HG03025 (cell line): ENCODE data around the gene TJP1.
"Not testable (repeated sequence)": the region's sequence is repeated elsewhere in the genome, so short reads cannot be mapped to it uniquely, and the experiment has no call there.

Experiments
- ATAC-seq: cut with Tn5 transposase; IDR thresholded peaks from one replicate; pipeline ENCODE4 v1.9.1; 2021; ENCODE audit warnings: mild to moderate bottlenecking, moderate library complexity; ENCODE audit not compliant: unreplicated experiment, low FRiP score

The TJP1 gene

GRCh38 chr15:29686445-29687203, 135.6 kb downstream of the TJP1 start:
- no peak for ATAC-seq

GRCh38 chr15:29686079-29686425, 136.2 kb downstream of the TJP1 start:
- ATAC-seq = no peak

DNA sequence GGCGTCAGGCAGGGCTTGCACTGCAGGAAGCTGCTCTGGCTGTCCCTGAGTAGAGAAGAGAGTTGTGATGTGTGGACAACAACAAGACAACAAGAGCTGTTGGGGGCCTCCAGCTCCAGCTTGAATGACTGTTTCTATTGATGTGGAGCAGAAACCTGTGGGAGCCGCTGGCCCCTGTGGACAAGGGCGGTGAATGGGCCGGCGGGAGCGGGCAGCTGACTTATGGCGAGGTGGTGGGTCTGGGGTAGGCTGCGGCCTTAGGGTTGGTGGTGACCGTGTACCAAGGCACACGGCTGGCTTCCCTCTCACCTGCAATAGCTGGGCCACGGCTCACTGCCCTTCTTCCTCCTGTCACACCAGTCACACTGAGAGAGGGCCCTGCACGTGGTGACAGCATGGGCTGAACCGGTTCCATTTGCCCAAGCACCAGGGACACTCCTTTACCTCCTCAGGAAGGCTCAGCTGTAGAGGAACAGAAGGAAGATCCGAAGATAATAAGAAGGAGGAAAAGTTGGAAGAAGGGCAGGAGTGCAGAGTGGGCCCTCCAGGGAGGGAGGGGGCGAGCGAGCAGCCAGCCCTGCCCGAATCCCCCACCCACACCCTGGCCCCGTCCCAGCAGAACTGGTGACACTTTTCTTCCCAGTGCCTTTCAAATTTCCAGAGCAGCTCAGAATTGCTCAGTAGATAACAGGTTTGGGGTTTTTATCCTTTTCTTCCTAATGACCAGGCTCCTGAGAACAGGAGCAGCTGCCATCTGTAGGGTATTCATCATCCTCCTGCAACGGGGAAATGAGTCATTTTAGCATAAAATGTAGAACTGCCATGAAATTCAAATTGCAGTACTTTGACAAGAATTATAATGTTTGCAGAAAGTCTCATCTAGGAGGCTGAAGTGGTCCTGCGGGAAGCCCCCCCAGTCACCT, 136.9 kb downstream of the TJP1 start:
- ATAC-seq = no peak

DNA sequence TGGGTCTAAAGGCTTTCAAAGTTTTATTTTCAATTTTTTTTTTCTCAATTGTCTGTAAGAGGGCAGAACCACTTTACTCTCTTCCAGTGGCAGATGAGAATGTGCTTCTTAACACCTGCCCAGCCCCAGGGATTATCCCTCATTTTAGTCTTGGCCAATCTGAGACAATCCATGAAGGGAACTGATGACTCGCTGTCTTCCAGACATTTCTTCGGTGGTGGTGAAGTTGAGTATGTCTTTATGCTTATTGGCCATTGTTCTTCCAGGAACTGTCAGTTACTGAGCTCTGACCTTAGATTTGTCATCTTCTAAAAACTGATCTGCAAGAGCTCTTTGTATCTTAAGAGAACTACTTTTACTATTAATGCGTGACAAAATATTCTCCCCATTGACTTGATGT, 139.5 kb downstream of the TJP1 start:
- ATAC-seq = no peak

DNA sequence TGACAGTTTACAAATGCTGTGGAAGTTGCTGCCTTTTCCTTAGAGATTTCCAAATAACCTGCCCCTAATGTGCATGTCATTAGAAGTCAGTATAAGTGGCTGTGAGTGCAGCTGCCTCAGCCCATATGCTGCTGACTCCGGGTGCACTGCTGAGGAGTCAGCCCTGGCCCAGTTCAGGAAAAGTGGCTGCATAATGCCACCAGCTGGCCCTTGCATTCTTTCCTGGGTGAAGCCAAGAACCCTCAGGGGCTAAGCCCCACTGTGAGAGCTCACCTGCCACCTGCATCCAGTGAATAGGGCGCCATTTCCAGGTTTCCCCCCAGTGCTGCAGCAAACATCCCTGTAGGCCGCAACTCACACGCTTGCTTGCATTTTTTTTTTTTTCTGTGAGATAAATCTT, 139.9 kb downstream of the TJP1 start:
- no peak for ATAC-seq

- no peak for ATAC-seq
These were observed 140.3 kb downstream of the TJP1 start for GRCh38 chr15:29681946-29682345.

DNA sequence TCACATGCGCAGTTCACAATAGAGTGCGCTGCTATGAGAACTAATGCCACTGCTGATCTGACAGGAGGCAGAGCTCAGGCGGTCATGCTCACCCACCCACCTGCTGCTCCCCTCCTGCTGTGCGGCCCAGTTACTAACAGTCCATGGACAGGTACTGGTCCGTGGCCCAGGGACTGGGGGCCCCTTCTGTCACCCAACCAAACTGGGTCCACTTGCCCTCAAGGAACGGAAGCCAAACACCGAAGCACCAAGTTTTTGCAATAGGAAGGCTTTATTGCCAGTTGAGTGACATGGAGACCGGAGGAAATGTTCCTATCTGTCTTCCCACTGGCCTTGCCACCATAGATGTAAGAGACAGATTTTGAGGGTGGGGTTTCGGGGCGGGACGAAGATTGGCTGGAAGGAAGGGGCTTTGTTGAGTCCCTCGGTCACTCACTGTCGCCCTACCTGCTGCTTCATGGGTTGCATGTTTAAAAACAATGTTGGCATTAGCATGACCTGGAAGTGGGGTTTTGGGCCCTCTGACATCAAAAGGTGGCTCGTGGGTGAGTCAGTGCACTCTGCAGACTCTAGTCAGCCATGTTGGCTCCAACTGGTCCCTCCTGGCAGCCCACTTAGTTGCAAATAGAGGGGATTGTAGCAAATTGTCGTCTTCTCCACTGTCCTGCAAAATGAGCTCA, 141.0 kb downstream of the TJP1 start:
- ATAC-seq = no peak

- no peak for ATAC-seq
These were observed 141.7 kb downstream of the TJP1 start for GRCh38 chr15:29680465-29681165.

DNA sequence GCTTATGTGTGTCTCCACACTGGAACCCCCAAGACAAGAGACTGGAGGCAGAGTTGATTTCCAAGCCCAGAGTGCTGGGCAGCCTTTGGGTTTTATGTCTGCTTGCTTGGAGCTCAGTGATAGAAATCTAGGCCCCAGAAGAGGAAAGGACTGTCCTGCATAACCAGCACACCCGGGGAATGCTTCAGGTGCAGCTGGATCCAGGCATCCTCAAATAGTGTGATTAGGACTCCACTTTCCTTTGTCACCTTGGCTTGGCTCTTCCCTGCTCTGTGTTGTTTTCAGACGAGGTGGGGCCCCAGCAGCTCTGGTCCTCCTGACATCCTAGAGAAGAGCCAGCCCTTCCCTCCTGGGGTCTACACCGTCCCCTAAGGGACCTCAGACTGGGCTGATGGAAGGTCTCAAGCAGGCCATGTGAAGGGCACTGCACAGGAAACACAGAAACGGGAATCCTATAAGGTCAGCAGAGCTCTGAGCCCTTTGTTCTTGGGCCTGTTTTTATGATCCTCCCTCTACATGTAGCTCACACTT, 143.7 kb downstream of the TJP1 start:
- no peak for ATAC-seq

GRCh38 chr15:29677871-29678461, 144.3 kb downstream of the TJP1 start:
- no peak for ATAC-seq

GRCh38 chr15:29677455-29677854, 144.8 kb downstream of the TJP1 start:
- no peak for ATAC-seq

GRCh38 chr15:29676961-29677402, 145.3 kb downstream of the TJP1 start:
- no peak for ATAC-seq

GRCh38 chr15:29676374-29676960, 145.8 kb downstream of the TJP1 start:
- not testable (repeated sequence) for ATAC-seq

DNA sequence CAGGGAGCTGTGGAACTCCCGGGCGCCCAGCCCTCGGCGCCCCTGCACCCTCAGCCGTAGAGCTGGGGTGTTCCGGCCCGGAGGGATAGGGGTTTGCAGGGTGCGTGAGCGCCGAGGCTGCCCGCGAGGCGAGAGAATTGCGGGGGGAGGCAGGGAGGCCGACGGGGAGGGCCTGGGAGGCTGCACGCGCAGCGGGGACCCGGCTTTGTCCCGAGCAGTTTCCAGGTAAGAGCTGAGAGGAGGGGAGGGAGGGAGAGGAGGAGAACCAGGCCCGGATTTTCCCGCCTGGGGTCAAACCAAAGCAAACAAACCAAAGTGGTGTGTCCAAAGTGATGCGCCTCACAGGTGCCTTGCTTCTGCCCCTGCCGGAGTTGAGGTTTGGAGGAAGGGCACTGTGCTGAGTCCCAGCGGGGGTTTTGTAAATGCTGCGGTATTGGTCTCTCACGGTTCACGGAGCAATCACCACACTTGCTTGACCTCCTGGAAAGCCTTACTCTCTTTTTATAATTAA, 146.4 kb downstream of the TJP1 start:
- no peak for ATAC-seq

GRCh38 chr15:29674661-29675533, 147.4 kb downstream of the TJP1 start:
- ATAC-seq = no peak

DNA sequence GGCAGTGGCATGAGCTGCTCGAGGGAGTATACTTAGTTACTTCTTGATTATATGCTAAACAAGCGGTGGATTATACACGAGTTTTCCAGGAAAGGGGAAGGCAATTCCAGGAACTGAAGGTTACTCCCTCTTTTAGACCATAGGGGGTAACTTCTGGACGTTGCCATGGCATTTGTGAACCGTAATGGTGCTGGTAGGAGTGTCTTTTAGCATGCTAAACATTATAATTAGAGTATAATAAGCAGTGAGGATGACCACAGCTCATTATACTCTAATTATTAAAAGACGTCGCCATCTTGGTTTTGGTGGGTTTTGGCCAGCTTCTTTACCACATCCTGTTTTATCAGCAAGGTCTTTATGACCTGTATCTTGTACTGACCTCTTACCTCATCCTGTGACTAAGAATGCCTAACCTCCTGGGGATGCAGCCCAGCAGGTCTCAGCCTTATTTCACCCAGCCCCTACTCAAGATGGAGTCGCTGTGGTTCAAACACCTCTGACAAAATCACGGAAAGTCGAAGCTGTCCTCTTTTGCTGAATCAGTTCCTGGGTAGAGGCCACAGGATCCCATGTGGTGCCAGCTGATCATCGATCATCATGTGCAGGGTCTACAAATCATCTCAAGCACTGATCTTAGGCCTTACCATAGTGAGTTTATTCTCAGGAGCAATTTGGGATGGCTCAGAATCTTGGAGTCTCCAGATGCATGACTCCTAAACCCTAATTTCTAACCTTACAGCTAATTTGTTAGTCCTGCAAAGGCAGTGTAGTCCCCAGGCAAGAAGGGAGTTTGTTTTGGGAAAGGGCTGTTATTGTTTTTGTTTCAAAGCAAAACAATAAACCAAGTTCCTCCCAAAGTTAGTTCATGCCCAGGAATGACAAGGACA, 149.1 kb downstream of the TJP1 start:
- no peak for ATAC-seq

DNA sequence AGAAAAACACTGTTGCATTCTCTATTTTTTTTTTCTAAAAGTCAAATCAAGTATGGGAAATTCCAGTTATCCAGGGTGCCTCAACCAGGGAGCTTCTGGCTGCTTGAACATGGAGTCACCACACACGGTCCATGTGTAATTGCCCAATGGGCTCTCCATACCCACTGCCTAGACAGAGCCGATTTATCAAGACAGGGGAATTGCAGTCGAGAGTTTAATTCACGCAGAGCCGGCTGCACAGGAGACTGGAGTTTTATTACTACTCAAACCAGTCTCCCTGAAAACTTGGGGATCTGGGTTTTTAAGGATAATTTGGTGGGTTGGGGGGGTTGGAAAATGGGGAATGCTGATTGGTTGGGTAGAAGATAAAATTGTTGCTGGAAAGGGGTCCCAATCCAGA, 149.8 kb downstream of the TJP1 start:
- ATAC-seq = no peak
